HG03469 (cell line): ENCODE measurements around the gene DDX39B.
"Not testable (repeated sequence)": the region's sequence is repeated elsewhere in the genome, so short reads cannot be mapped to it uniquely, and the experiment has no call there.

Experiments used
- ATAC-seq: cut with Tn5 transposase; IDR thresholded peaks from one replicate; pipeline ENCODE4 v1.9.1; 2021; ENCODE audit warnings: mild to moderate bottlenecking, moderate library complexity, moderate number of reproducible peaks; ENCODE audit not compliant: unreplicated experiment

The DDX39B gene

DNA sequence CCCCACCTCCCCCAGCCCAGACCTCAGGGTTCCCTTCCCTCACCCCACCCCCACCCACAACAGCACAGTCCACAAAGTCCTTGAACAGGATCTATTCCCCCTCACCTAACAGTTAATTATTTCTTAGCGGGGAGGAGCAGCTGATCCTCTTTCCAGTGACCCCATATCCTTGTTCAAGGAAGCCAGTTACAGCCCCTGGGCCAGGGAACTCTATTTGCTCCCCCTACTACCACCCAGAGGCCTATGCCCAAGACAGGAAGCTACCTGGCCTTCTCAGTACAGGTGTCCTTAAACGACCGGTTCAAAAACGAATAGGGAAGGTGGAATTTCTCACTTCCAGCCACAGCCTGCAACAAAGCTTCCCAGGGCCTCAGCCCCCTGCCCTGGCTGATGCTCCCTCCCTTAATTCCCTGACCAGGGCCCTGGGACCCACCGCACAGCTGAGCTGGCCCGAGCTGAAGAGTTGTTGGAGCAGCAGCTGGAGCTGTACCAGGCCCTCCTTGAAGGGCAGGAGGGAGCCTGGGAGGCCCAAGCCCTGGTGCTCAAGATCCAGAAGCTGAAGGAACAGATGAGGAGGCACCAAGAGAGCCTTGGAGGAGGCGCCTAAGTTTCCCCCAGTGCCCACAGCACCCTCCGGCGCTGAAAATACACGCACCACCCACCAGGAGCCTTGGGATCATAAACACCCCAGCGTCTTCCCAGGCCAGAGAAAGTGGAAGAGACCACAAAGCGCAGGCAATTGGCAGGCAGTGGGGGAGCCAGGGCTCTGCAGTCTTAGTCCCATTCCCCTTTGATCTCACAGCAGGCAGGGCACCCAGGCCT is 12.3 kb downstream of the DDX39B start:
- ATAC-seq: no peak

DNA sequence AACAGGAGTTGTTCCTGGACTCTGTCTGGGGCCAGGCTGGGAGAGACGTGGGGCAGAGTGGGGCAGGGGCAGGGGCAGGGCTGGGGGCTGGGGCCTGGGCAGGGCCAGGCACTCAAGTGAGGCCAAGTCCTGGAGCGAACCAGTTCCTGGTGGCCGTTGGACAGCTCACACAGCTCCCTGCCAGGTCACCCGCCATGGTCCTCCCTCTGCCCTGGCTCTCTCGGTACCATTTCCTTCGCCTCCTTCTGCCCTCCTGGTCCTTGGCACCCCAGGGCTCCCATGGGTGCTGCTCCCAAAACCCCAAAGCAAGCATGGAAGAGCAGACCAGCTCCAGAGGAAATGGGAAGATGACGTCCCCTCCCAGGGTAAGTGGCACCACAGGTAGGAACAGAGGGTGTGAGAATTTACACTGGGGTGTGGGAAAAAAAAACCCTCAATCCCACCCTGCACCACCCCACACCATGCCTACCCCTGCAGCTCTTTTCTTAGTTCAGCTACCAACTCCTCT is 12.9 kb downstream of the DDX39B start, which contains the start of gene MCCD1:
MCCD1 (plus strand) TSS at position 142 of the 508 bp plus-strand sequence; CDS start at position 195, 53 bp downstream.
- ATAC-seq: no peak

DNA sequence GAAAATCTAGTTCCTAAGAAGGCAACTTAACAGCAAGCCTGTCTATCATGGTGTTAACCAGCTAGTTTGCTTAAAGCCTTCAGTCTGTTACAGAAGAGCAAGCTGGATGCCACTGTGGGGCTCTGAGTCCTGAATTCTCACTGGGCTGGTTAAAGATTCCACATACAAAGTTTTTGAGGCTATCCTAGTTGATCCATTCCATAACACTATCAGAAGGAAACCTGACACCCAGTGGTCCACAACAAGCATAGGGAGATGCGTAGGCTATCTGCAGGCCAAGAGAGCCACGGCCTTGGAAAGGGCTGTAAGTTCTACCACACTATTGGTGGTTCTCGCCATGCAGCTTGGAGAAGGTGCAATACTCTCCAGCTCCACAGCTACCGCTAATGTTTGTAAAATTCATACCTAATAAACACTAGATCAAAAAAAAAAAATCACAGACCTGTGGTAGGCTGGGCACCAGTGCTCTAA is 13.5 kb downstream of the DDX39B start:
- no peak for ATAC-seq

DNA sequence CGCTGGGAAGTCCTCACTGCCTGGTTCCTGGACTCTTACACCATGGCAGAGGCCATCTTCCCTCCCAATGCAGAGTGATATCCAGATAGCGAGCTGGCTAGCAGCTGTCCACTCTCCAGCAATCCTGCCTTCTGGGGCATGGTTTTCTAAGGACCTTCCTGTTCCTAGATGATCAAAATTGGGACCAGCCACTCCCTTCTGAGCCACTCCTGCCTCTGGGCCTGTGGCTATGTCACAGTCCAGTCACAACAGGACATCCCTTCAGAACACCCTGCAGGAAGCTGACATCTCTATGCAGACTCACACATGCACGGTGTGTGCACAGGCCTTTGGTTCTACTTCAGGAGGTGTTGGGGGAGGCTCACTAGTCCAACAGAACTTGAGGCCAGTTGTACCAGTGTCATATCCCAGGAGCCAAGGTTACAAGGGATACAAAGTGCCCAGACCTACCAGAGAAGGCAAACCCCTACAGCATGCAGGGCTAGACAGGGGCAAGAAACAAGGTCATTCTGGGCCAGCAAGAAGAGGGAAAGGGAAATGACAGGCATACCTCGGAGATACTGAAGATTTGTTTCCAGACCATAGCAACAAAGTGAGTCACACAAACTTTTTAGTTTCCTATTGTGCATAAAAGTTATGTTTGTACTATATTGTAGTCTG is 15.7 kb downstream of the DDX39B start:
- no peak for ATAC-seq

DNA sequence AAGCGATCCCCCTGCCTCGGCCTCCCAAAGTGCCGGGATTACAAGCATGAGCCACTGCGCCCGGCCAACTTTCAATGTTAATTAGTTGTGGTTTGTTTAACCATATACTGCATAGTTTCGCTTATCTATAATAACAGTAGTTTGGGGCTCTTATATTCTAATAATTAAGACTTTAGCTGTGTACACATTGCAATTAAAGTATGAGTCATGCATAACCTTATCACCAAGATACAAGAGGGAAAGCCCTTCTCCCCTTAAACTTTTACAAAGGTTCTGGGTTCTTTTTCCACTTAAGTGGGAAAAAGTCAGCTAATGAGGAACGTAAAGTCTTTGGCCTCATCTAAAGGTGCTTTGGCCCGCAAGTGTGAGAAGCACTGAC is 16.3 kb downstream of the DDX39B start:
- no peak for ATAC-seq

DNA sequence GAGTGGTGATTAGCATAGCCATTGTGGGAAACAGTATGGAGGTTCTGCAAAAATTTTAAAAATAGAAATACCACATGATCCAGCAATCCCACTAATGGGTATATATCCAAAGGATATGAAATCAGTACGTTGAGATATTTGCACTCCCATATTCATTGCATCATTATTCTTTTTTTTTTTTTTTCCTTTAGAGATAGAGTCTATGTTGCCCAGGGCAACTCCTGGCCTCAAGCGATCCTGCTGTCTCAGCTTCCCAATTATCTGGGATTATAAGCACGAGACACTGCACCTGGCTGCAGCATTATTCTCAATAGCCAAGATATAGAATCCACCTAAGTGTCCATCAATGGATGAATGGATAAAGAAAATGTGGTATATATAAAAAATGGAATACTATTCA is 20.0 kb downstream of the DDX39B start:
- ATAC-seq: no peak

DNA sequence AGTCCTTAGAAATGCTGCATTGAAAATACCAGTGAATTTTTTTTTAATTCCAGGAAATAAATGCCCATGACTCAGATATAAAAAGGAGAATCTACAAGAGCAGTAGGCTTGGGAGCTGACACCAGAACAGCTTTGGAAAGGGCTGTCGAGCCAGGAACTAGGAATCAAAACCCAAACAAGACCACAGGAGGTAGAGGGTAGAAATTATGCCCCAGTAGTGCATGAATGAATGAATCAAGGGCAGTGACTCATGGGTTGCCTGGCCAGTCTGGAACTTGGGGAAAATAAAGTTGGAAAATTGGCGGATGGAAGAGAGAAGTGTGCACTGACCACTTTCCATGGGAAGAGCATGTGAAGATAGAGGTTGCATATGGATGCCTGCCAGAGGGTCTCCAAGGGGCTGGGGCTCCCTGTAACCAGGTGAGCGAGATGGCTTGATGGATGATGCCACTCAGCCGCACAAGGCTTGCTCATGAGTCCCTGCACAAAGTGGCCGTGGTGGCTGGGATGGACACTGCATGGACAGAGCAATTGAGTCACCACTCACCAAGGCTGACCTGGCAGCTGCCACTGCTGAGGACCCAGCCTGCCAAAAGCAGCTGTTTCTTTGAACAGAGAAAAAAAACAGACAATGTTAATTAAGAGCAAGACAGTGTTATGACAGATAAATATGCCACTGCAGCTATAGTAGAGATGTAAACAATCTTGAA is 28.2 kb downstream of the DDX39B start:
- ATAC-seq: no peak

DNA sequence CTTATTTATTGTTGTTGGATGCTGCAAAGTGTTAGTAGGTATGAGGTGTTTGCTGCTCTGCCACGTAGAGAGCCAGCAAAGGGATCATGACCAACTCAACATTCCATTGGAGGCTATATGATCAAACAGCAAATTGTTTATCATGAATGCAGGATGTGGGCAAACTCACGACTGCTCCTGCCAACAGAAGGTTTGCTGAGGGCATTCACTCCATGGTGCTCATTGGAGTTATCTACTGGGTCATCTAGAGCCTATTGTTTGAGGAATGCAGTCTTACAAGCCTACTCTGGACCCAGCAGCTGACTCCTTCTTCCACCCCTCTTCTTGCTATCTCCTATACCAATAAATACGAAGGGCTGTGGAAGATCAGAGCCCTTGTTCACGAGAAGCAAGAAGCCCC is 31.8 kb downstream of the DDX39B start:
- no peak for ATAC-seq

DNA sequence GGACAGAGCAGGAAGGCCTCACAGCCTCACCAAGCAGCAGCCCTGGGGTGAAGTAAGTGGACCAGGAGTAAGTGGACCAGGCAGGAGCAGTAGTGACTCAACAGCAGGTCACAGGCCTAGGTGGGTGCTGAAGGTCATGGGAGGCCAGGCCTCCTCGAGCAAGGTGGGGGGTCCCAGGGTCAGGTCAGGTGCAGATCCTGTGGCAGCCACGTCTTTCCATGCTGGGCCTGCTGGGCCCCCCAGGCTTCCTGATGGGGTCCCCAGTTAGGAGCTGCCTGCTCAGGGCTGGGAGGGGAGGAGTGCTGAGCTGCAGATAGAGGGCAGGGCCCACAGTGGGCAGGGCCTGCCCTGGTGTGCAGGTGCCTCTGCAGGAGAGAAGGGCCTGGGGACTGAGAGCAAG is 32.8 kb downstream of the DDX39B start:
- ATAC-seq: not testable (repeated sequence)

DNA sequence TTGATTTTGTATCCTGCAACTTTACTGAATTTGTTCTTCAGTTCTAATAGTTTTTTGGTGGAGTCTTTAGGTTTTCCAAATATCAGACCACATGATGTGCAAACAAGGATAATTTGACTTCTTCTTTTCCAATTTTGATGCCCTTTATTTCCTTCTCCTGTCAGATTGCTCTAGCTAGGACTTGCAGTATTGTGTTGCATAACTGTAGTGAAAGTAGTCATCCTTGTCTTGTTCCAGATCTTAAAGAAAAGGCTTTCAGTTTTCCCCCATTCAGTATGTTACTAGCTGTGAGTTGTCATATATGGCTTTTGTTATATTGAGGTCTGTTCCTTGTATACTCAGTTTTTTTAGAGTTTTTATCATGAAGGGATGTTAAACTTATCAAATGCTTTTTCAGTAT is 39.2 kb downstream of the DDX39B start:
- ATAC-seq: no peak

DNA sequence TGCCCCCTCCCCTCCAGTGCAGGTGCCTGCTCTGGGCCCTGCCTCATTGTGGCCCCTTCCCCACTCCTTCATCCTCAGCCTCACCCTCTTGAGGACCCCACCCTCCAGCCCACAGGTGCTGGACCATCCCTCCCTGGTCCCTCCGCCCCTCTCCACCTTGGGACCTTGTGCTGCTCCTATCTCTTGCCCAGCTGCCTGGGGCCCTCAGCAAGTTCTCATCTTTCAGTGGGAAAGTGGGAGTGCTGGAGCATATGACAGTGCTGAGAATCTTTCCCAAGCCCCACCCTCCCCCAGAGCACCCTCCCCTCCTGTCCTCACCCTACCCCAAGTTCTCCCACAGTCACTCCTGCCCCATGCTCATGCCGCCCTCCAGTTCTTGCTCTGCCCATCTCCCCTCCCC is 42.2 kb downstream of the DDX39B start:
- not testable (repeated sequence) for ATAC-seq

DNA sequence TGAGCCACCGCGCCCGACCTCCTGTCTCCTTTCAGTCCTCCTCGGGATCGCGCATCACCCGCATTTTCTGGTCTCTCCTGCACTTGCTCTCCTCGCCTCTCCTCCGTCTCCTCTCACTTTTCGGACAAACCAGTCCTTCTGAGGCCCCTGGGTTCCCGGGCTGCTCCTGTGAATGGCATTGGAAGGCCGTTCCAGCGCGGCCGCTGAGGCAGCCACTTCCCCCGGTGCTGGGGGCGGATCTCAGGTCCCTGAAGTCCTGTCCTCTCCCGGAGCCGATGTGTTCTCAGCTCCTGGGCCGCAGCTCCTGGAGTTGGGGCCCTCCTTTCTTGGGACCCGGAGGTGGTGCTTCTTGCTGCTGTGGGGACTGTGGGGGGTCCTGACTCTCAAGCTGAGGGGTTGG is 43.1 kb downstream of the DDX39B start:
- ATAC-seq: no peak

DNA sequence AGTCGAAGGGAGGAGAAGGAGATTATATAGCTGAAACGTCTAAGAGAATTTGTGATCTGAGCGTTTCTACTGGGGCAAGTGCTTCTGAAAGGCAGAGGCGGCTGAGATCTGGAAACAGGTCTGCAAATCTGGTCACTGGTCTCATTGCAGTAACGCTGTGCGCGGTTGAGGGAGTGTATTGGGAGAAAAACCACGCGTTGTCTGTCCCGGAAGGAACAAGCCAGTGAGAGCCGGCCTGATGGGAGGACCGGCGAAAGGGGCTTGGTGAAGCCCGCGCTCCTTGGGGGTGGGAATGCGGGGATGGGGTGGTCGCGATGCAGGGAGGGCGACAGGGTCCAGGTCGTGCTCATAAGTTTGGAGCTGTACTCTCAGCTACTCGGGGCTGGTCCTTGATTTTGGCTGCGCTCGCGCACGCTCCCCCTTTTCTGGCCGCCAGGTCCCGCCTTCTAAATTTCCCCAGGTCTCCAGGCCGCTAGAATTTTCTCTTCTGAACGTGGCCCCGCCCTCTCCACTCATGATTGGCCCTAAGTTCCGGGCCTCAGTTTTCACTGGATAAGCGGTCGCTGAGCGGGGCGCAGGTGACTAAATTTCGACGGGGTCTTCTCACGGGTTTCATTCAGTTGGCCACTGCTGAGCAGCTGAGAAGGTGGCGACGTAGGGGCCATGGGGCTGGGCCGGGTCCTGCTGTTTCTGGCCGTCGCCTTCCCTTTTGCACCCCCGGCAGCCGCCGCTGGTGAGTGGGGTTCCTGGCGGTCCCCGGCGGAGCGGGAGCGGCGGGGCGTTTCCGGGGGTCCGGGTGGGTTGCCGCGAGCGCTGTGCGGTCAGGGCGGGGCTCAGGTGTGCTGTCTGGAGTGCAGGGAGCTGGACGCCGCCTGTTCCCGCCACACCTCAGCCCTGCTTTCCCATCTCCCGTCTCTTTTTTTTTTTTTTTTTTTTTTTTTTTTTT is 44.0 kb downstream of the DDX39B start, which contains the start of gene MICB:
MICB (plus strand) TSS at position 615 of the 946 bp plus-strand sequence; CDS start at position 664, 49 bp downstream.
- ATAC-seq: no peak

DNA sequence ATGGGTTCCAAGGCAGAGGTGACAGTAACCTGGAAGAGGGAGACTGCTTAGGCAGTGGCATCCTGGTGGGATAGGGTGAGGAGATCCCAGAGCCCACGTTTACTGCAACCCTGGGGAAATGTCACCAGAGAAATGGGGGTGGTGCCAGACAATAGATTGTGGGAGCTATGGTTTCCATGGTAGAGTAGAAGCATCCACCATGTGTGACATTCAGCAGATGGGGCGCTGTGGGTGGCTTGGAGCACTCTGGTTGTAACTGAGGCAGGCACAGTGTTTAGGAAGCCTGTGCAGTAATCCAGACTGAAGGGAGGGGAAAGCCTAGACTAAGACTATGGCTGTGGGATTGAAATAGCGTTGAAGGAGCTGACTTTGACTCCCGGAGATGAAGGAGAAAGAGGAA is 45.0 kb downstream of the DDX39B start:
- ATAC-seq: not testable (repeated sequence)

DNA sequence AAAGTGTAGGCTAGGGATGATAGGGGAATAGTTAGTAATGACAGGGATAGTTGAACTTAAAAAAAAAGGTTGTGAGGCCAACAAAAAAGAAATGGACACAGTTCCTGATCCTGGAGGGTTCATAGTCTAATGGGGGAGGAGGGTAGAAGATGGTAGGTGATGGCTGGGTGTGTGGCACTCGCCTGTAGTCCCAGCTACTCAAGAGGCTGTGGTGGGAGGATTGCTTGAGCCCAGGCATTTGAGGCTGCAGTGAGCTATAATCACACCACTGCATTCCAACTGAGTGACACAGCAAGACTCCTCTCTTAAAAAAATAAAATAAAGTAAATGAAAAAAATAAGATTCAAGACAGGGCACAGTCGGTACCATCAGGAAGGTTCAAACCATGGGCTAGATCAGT is 46.2 kb downstream of the DDX39B start:
- no peak for ATAC-seq

DNA sequence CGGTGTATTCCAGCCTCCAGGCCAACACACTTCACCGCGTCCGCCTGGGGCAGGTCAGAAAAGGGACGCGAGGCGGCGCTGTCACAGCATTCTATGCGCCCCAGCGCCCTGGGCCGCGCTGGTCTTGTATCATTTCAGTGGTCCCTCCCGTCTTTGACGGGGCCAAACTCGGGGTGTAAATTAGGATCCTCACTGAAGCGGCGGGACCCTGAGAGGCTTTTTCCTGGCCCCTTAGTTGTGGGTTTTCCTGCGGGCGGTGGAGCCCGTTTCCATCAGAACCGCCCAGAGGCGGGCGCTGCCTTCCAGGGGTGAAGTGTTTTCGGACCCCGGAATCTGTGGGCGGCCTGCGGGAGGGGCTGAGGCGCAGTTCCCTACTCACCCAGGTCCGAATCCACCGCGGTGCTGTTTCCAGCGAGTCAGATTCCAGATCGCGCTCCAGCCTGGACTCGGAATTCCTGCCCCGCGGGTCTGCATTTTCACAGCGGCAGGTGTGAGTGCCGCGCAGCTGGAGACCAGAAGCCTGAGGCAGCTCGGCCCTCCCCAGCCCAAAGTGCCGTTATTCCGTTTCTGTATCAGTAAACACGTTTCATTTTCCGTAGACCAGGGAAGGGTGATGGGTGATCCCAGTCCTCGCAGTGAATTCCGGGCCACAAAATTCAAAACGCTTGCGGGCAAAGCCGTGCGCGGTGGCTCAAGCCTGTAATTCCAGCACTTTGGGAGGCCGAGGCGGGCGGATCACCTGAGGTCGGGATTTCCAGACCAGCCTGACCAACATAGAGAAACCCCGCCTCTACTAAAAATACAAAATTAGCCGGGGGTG is 47.7 kb downstream of the DDX39B start:
- ATAC-seq: peak; percentile 33

DNA sequence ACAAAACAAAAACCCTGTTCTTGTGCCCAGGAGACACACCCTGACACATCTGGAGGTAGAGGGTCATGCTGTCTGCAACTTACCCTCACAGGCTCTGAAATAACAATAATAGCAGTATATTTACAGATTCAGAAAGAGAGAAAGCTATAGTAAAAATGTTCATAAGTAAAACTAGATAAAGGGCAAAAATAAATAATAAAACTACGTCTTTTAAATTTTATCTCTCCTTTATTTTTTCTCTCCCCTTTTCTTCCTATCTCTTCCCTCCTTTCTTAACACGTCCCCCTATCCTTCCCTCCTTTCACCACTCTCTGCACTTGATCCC is 48.3 kb downstream of the DDX39B start:
- not testable (repeated sequence) for ATAC-seq

DNA sequence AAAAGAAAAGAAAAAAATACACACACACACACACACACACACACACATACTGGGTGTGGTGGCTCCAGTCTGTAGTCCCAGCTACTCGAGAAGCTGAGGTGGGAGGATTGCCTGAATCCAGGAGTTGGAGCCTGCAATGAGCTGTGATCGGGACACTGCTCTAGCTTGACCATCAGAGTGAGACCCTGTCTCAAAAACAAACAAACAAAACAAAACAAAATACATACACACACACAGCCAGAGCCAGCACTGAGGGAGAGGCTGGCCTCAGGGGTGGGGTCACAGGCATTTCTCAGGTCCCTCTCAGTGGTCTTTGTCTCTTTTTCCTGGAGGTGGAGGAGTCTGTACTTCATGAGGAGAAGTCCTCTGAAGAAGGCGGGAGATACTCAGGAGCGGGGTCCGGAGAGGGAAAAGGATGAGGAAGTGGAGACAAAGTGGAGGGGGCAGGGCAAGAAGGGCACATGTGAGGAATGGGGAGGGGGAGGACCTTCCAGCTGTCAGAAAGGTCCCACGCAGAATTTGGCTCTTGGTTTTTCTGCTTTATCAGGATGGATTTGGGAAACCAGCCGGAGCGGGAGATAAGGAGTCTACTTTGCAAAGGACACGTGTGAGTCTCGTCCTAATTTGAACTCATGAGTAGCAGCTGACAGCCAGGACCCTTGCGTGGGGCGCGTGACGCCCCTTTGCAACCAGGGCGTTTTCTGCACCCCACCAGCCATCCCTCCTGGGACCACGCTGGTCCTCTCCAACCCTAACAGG is 51.5 kb downstream of the DDX39B start:
- no peak for ATAC-seq

DNA sequence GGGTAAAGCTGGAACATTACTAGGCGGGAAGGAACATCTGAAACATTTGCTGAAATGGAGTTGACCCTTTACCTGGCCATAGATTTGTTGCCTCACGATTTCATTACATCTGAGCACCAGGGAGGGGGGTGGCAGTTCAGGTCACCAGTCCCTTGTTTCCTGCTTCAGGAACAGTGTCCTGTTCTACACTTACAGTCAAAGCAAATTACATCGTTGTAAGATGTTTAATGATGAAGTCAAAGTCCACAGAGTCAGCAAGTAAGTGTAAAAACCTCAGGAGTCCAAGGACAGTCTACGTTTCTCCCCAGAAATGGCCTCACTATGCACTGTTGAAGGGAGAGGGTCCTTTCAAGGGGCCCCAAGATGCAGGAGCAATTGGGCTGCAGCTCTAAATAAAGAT is 52.7 kb downstream of the DDX39B start:
- no peak for ATAC-seq
